ENCODE measurements around the gene RPS10.

Gene RPS10
- total RNA-seq, result 6.5 to 20.2 (median 13.6) reads per million in 9 experiments

DNA sequence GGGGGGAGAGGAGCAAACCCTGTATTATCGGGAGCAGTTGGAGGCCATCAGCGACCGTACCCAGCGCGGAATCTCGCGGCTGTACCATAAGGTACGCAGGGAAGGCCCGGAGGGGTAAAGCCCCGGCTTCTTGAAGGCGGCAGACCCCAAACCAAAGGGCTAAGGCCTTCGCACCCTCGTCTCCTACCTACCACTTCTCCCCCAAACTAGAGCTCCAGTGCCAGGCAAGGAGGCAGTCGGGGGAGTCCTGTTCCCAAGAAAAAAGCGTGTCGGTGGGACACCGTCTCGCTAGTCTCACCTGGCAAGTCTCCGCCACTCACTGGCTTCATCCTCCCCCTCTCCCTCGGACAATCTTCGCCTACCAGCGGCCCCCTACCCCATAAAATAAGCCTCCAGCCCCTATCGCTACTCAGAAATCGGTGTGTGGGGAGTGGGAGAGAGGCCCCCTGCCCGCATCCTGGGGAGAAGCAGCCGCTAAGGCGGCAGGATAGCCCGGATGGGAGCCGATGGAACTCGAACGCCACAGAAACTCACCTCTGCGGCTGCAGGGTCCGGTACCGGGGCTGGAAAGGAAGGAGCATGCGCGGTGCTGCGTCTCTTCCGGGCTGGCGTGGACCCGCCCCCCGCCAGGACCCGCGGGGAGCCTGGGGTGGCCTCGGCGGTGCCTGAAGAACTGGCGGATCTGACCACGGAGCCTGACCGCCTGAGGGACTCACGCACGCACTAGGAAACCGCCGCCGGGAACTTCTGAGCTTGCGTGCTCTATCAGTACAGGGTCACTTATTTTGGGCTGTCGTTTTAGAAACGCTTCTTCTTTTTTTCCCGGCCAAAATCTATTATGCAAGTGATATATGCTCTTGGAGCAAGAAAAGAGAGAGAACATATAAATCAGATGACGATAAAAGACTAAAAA, at the start of gene RPS10:
Gene RPS10, minus strand, starts transcription at position 572 of the 913 bp plus-strand sequence. CDS start 848 bp downstream, outside the sequence.
- peaks cover 57% of the 10 kb centered on the region for H3K36me3 Mint-ChIP-seq (ENCODE audit: insufficient read depth)
- ATAC-seq (replicated peaks), result peak; percentile 97
- peak within 1 kb of the TSS; percentile 98 to 99 for H3K27ac Mint-ChIP-seq
- peaks cover 15 to 19% of the 10 kb centered on the region in 2 donors for H3K4me1 Mint-ChIP-seq (ENCODE audit: low read depth in 2 of 2)
- peak within 1 kb of the TSS; percentile 98 to 100 for H3K4me3 Mint-ChIP-seq
- no peaks in the 10 kb centered on the region for H3K9me3 Mint-ChIP-seq
- peak; percentile 88 to 90 (median 89) for DNase-seq
- H3K27me3 Mint-ChIP-seq, result no peaks in the 10 kb centered on the region

DNA sequence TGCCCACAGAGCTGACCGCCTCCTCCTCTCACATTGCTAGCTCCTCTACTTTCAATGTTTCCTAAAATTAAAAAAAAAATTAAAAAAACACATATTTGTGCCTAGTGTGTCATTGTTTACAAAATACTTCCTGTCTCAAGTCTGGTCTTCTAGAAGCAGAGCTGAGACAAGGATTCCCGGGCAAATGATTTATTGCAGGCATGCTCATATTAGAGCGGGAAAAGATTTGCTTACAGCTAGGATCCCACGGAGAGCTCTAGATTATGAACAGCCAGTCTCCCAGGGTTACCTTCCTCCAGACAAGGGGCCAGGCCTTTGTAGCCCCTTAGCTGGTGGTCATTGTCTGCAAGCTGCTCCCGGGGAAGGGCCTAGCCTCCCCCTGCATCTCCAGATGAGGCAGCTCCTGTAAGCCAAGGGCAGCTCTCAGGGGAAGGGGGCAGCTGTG, 49.4 kb upstream of the RPS10 start:
- H3K9me3 Mint-ChIP-seq, result no peaks in the 10 kb centered on the region
- ATAC-seq (replicated peaks) (no peak), DNase-seq (no peak)
- no peaks in the 10 kb centered on the region for H3K27me3 Mint-ChIP-seq
- H3K36me3 Mint-ChIP-seq (ENCODE audit: insufficient read depth), result peaks cover 4% of the 10 kb centered on the region
- no peak overlapping the region for H3K4me3 Mint-ChIP-seq
- H3K27ac Mint-ChIP-seq, result peak overlapping the region in 1 of 2 donors; percentile 3
- peaks cover 0 to 4% of the 10 kb centered on the region in 2 donors for H3K4me1 Mint-ChIP-seq (ENCODE audit: low read depth in 2 of 2)

DNA sequence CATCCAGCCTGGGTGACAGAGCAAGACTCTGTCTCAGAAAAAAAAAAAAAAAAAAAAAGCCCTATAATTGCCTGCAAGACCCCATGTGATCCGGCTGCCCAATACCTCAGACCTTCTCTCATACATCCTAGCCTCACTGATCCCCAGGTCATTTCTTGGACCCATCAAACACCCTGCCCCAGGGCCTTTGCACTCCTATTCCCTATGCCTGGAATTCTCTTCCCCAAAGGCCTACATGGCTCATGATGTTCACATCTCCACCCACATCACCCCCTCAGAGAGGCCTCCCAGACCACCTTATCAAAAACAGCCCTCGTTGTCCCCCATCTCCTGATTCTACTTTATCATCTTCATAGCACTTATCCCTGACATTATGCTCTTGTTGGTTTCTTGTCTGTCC, 48.9 kb upstream of the RPS10 start:
- Mint-ChIP-seq H3K36me3 (ENCODE audit: insufficient read depth) (peaks cover 4% of the 10 kb centered on the region), H3K4me1 (ENCODE audit: low read depth in 2 of 2) (peaks cover 0 to 4% of the 10 kb centered on the region in 2 donors), H3K4me3 (no peak overlapping the region), H3K27me3 (no peaks in the 10 kb centered on the region), H3K9me3 (no peaks in the 10 kb centered on the region), H3K27ac (peak overlapping the region in 1 of 2 donors; percentile 3)
- DNase-seq (no peak), ATAC-seq (replicated peaks) (no peak)

DNA sequence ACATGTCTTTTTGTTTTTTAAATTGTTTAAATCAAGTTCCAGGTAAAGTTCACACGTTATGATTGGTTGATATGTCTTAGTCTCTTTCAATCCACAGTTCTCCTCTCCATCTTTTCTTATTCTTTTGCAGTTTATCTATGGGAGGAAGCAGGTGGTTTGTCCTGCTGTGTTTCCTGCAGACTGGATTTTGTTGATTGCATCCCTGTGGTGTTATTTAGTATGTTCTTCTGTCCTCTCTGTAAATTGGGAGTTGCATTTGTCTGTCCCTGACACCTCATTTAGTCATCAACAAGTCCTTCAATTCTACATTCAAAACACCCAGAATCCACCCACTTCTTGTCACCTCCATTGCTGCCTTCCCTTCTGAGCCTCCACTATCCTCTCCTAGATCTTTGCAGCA, 48.1 kb upstream of the RPS10 start:
- H3K27me3 Mint-ChIP-seq, result peaks cover 0 to 6% of the 10 kb centered on the region in 2 donors
- no peak for ATAC-seq (replicated peaks)
- DNase-seq, result no peak
- no peak overlapping the region for H3K4me3 Mint-ChIP-seq
- peaks cover 4% of the 10 kb centered on the region for H3K36me3 Mint-ChIP-seq (ENCODE audit: insufficient read depth)
- H3K27ac Mint-ChIP-seq, result no peak overlapping the region
- H3K4me1 Mint-ChIP-seq (ENCODE audit: low read depth in 2 of 2), result peaks cover 2 to 4% of the 10 kb centered on the region in 2 donors
- H3K9me3 Mint-ChIP-seq, result no peaks in the 10 kb centered on the region

DNA sequence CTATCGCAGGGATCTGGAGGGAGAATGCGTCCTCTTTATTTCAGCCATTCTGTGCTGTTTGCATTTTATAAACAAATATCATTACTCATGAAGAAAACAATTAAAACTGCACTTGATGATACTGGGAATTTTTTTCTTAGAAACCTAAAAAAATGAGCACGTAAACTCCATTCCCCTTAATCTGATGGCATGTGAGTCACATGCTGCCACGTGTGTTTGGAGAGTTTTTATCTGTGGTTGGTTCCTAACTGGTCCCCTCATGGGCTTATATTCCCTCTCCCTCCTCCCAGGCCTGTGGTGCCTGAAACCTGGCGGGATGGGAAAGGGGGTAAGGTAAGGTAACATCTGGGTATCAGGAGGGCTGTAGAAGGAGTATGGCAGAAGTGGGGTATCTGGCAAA, 46.6 kb upstream of the RPS10 start:
- no peak overlapping the region for H3K4me3 Mint-ChIP-seq
- peaks cover 4 to 8% of the 10 kb centered on the region in 2 donors for H3K4me1 Mint-ChIP-seq (ENCODE audit: low read depth in 2 of 2)
- no peak overlapping the region for H3K27ac Mint-ChIP-seq
- no peaks in the 10 kb centered on the region for H3K9me3 Mint-ChIP-seq
- no peak for DNase-seq
- H3K27me3 Mint-ChIP-seq, result peaks cover 0 to 14% of the 10 kb centered on the region in 2 donors
- no peak for ATAC-seq (replicated peaks)
- H3K36me3 Mint-ChIP-seq (ENCODE audit: insufficient read depth), result peaks cover 4% of the 10 kb centered on the region

DNA sequence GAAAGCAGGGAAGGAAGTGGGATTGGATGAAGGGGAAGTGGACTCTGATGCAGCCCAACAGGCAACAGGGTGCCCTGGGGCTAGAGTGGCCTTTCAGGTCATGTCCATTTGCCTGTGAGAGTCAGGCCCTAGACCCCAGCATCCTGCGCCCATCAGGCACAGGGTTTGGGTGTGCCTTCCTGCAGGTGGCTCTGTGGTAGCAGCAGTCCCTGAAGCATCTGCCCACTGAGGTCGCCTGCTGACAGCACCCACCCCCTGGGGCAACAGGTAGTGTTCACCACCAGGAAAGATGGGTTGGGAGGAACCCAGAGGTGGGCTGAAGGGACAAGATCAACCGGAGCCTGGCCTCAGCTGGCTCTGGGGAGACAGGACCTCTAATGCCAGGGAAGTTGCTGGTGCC, 43.6 kb upstream of the RPS10 start:
- peaks cover 8 to 35% of the 10 kb centered on the region in 2 donors for H3K27me3 Mint-ChIP-seq
- ATAC-seq (replicated peaks) (no peak), DNase-seq (no peak)
- H3K4me1 Mint-ChIP-seq (ENCODE audit: low read depth in 2 of 2), result peaks cover 5 to 14% of the 10 kb centered on the region in 2 donors
- H3K36me3 Mint-ChIP-seq (ENCODE audit: insufficient read depth), result no peaks in the 10 kb centered on the region
- no peak overlapping the region for H3K27ac Mint-ChIP-seq
- H3K4me3 Mint-ChIP-seq, result no peak overlapping the region
- H3K9me3 Mint-ChIP-seq, result no peaks in the 10 kb centered on the region

DNA sequence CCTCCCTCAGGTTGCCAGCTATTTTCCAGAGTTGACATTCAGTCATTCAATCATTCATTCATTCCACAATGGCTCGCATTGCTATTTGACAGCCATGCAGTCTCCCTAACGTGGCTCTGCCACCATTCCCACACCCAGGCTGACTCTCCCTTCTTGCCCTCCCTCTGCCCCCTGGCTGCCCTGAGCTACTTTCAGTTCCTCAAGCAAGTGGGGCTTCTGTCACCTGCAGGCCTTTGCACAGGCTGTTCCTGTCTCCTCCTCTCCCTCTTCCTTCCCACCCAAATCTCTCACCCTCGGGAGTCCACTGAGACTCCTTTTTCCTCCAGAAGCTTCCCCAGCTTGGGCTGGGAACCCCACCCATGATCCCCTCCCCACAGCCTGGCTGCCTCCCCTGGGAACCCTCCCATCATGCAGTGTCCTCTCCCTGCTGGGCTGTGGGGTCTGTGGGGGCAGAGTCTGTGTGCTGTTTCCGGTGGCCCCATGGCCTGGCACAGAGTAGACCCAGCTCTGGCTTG, 42.6 kb upstream of the RPS10 start:
- no peak overlapping the region for H3K4me3 Mint-ChIP-seq
- ATAC-seq (replicated peaks) (no peak), DNase-seq (no peak)
- peaks cover 5 to 14% of the 10 kb centered on the region in 2 donors for H3K4me1 Mint-ChIP-seq (ENCODE audit: low read depth in 2 of 2)
- H3K36me3 Mint-ChIP-seq (ENCODE audit: insufficient read depth), result no peaks in the 10 kb centered on the region
- no peaks in the 10 kb centered on the region for H3K9me3 Mint-ChIP-seq
- H3K27ac Mint-ChIP-seq, result peak overlapping the region in 1 of 2 donors; percentile 80
- peaks cover 8 to 45% of the 10 kb centered on the region in 2 donors for H3K27me3 Mint-ChIP-seq

DNA sequence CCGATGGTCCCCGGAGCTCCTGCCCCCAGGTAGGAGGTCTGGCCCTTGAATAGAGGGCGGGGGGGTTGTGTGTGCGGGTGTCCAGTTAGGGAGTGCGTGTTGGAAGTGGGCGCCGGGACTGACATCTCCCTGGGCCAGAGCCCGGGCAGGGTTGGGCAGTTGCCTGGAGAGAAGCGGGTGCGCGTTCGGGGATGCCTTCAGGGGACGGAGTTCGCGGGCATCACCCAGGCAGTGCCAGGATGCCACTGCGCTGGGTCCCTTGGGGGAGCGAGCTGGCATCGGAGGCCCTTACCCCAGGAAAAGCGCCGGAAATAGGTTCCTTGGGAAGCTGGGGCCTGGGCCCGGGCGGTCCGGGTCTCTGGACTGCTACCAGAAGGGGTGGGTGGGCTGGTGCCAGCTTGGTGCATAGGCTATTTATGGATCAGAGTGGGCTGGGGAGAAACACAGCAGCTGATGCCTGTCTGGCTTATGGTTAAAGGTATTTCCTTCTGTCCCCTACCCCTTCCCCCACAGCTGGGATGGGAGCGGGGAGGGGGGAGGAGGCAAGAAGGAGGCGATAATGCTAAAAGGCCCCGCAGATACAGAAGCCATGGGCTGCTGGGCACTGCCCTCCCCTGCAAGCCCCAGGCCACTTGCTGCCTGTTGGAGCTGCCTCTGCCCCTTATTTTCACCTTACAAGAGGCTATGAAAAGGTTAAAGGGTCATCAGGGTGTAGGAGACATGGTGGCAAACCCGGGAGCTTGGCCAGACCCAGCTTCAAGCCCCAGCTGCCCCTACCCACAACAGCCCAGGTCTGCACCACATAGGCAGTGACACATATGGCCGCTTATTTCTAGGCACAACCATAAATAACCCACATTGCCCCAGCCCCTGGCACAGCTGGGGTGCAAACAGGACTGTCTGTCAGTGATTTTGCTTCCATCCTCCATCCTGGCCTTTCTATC, 40.6 kb upstream of the RPS10 start:
- Mint-ChIP-seq H3K4me3 (peak overlapping the region; percentile 68 to 80), H3K9me3 (no peaks in the 10 kb centered on the region), H3K4me1 (ENCODE audit: low read depth in 2 of 2) (peaks cover 5 to 14% of the 10 kb centered on the region in 2 donors), H3K36me3 (ENCODE audit: insufficient read depth) (no peaks in the 10 kb centered on the region), H3K27me3 (peaks cover 13 to 55% of the 10 kb centered on the region in 2 donors), H3K27ac (no peak overlapping the region)
- ATAC-seq (replicated peaks), result no peak
- DNase-seq, result no peak

DNA sequence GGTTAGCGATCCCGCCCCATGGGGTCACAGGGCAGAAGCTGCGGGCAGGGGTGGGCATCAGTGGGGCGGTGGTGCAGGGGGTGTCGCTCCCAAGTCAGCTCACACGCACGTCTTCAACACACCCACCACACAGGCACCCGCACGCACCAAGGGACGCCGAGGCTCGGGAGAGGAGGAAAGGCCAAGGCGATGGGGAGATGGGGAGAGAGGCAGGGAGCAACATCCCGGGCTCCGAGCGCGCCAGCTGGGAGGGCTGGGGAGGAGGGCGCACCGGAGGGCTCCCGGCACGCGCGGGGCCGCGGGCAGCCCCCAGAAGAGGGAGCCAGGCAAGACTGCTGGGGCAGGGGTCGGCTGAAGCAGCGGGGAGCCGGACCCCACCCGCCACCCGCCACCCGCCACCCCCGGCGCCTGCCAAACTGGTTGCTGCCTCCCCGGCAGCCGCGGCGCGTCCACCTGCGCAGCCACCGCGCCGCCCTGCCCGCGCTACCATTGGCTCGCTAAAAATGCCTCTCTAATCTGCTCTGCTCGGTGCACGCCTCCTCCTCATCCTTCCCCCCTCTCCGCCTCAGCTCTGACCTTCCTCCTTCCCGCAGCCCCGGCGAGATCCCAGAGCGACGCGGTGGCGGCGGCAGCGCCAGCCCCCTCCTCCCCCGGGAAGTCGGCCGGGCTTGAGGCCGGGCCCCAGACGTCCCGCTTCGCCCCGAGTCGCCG, 39.8 kb upstream of the RPS10 start, which contains the start of gene PACSIN1:
Gene PACSIN1, plus strand, starts transcription at position 546 of the 711 bp plus-strand sequence. CDS start 60,230 bp downstream, outside the sequence.
- H3K36me3 Mint-ChIP-seq (ENCODE audit: insufficient read depth), result no peaks in the 10 kb centered on the region
- H3K27me3 Mint-ChIP-seq, result peaks cover 13 to 55% of the 10 kb centered on the region in 2 donors
- H3K27ac Mint-ChIP-seq, result no peak within 1 kb of the TSS
- H3K4me1 Mint-ChIP-seq (ENCODE audit: low read depth in 2 of 2), result peaks cover 5 to 14% of the 10 kb centered on the region in 2 donors
- ATAC-seq (replicated peaks) (peak; percentile 76), DNase-seq (no peak)
- no peaks in the 10 kb centered on the region for H3K9me3 Mint-ChIP-seq
- H3K4me3 Mint-ChIP-seq, result peak within 1 kb of the TSS; percentile 68 to 80

DNA sequence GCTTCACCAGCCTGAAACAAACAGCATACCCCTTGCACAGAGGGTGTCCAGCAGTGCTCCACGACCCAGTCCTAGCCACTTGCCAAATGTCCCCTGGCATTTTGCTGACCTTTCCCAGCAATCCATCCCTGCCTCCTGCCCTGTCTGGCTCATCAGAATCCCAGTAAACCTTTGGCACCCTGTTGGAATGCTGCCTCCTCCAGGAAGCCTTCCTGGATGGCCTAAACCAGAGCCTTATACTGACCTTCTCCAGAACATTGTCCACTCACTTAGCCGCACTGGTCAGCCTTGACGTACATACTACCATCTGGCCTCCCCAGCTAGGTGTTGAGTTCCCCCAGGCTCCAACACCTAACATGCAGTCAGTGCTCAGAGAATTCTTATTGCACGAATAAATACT, 38.0 kb upstream of the RPS10 start:
- no peak overlapping the region for H3K27ac Mint-ChIP-seq
- peaks cover 5 to 12% of the 10 kb centered on the region in 2 donors for H3K4me1 Mint-ChIP-seq (ENCODE audit: low read depth in 2 of 2)
- DNase-seq (no peak), ATAC-seq (replicated peaks) (no peak)
- H3K4me3 Mint-ChIP-seq, result no peak overlapping the region
- no peaks in the 10 kb centered on the region for H3K36me3 Mint-ChIP-seq (ENCODE audit: insufficient read depth)
- H3K9me3 Mint-ChIP-seq, result no peaks in the 10 kb centered on the region
- H3K27me3 Mint-ChIP-seq, result peaks cover 13 to 47% of the 10 kb centered on the region in 2 donors

DNA sequence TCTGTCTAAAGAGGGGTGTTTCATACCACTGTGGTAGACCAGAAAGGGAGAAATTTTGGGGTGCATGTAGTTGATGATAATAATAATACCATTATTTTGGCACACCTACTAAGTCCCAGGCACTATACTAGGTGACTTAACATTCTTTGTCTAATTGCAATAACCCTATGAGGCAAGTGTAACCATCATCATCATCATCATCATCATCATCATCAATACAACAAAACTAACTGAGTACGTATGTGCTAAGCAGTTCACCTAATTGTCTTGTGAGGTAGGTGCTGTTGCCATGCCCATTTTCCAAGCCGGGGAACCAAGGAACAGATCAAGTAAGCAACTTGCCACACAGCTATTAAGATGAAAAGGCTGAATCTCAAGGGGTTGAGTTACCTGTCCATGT, 37.4 kb upstream of the RPS10 start:
- Mint-ChIP-seq H3K36me3 (ENCODE audit: insufficient read depth) (no peaks in the 10 kb centered on the region), H3K4me3 (no peak overlapping the region), H3K9me3 (no peaks in the 10 kb centered on the region), H3K27ac (no peak overlapping the region), H3K27me3 (peaks cover 13 to 42% of the 10 kb centered on the region in 2 donors), H3K4me1 (ENCODE audit: low read depth in 2 of 2) (peaks cover 5 to 6% of the 10 kb centered on the region in 2 donors)
- ATAC-seq (replicated peaks) (no peak), DNase-seq (no peak)

DNA sequence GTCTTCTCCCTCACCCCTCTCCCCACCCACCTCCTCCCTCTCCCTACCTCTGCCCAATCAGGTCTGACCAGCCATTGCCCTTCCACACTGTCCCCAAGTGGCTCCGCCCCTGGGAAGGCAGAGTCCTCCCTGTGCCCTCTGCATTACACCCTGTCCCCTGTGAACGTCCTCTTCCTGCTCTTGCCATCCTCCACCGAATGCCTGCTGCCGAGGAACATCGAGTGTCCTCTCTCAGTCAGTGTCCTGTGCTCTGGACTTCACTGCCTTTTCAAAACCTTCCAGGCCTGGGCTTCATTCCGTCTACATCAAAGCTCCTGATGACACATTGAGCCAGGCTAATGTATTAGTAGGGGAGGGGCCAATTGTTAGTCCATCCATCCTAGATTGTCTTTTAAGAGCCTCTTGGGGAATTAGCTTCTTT, 36.7 kb upstream of the RPS10 start:
- DNase-seq (no peak), ATAC-seq (replicated peaks) (no peak)
- Mint-ChIP-seq H3K4me3 (no peak overlapping the region), H3K4me1 (ENCODE audit: low read depth in 2 of 2) (peaks cover 5 to 6% of the 10 kb centered on the region in 2 donors), H3K27ac (no peak overlapping the region), H3K36me3 (ENCODE audit: insufficient read depth) (no peaks in the 10 kb centered on the region), H3K27me3 (peaks cover 13 to 41% of the 10 kb centered on the region in 2 donors), H3K9me3 (no peaks in the 10 kb centered on the region)

All from effector memory CD8-positive, alpha-beta T cell (primary cell).